ENCODE data around the gene TFPT.

Gene TFPT

DNA sequence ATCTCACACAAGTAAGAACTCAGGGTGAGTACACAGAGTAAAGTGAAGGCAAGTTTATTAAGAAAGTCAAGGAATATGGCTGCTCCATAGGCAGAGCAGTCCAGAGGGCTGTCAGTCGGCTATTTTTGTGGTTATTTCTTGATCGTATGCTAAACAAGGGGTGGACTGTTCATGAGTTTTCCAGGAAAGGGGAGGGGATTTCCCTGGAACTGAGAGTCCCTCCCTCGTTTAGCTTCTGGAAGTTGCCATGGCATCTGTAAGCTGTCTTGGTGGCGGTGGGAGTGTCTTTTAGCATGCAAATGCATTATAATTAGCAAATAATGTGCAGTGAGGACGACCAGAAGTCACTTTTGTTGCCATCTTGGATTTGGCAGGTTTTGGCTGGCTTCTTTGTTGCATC lies 46.0 kb downstream of the TFPT start:
- no peak for DNase-seq

DNA sequence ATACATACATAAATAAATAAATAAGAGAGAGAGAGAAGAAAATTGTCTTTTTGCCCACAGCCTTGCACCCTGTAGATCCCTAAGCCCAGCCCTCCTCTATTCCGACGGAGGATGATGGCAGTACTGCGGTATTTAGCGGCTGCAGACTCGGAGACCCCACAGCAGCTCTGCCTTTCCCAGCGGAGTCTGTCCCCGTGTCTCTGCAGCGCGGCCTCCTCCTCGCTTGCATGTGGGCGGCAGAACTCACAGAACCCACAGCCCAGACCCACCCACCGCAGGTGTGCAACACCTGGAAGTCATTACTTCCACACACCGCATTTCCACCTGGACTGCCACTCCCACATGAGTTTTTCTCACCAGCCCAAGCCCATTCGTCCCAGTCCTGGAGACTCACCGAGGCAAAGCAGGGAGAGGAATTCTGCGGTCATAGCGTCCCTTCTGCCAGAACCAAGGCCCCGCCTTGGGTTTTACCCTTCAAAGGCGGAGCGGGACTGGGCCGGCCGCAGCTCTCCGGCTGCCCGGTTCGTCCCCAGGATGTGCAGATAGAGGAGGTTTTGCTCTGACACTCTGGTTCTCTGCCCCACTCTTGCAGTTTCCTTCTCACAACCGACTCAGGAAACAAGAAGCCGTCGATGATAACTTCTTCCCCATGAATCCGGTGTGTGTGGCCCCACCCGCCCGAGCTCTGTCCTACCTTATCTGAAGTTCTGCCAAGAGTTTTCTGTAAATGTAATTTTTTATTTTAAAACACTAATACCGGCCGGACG lies 51.9 kb downstream of the TFPT start, which contains the start of gene VSTM1:
Gene VSTM1 (minus strand): TSS at position 548 of the 767 bp plus-strand sequence. CDS start 120 bp downstream, at position 428.
- peak; percentile 10 for DNase-seq

DNA sequence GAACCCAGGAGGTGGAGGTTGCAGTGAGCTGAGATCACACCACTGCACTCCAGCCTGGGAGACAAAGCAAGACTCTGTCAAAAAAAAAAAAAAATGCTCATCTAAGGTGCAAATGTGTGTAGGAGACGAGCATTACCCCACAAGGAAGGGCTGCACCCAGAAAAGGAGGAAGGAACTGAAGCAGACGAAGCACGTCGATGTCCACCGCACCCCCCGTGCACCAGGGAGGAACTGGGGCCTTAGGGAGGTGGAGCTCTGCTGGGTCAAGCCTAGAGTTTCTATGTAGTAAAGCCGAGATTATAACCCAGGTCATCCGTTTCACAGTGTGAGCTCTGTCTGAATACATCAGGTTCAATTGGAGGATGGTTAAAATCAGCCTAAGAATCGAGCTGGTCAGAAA lies 52.8 kb downstream of the TFPT start:
- DNase-seq, result peak; percentile 24

Data from hematopoietic multipotent progenitor cell treated with erythropoietin and hydrocortisone succinate and interleukin-3 and kit ligand, for 4 days (in vitro differentiated cells).